Measurements from ENCODE around the gene ECM1.

DNA sequence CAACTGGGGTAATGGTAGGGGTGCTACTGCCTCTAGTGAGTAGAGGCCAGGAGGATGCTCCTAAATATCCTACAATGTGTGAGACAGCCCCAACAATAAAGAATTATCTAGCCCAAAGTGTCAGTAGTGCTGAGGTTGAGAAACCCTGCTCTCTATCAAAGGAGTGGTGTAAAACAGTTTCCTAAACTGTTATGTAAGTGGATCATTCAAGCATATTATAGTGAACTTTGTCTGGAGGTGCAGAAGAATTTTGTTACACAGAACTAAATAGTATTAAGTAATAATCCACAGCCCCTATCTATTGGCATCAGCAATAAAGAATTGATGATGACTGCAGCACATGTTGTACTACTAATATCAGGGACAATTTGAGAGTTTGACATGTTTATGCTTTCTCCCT lies 40.9 kb upstream of the ECM1 start:
- TF ChIP-seq, protein P1, sequence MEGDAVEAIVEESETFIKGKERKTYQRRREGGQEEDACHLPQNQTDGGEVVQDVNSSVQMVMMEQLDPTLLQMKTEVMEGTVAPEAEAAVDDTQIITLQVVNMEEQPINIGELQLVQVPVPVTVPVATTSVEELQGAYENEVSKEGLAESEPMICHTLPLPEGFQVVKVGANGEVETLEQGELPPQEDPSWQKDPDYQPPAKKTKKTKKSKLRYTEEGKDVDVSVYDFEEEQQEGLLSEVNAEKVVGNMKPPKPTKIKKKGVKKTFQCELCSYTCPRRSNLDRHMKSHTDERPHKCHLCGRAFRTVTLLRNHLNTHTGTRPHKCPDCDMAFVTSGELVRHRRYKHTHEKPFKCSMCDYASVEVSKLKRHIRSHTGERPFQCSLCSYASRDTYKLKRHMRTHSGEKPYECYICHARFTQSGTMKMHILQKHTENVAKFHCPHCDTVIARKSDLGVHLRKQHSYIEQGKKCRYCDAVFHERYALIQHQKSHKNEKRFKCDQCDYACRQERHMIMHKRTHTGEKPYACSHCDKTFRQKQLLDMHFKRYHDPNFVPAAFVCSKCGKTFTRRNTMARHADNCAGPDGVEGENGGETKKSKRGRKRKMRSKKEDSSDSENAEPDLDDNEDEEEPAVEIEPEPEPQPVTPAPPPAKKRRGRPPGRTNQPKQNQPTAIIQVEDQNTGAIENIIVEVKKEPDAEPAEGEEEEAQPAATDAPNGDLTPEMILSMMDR (conservative IDR thresholded peaks at IDR 0.05; ENCODE audit: low read length) = no peak
- no peak for TF ChIP-seq EZH2phosphoT487 (IDR thresholded peaks at IDR 0.05; ENCODE audit: borderline replicate concordance)
